ENCODE results near the gene CHRM5.
"Not testable (repeated sequence)": the region's sequence is repeated elsewhere in the genome, so short reads cannot be mapped to it uniquely, and the experiment has no call there.

Gene CHRM5

GRCh38 chr15:34018021-34018645, 49.8 kb downstream of the CHRM5 start:
- no peak for TF ChIP-seq CTCF (IDR thresholded peaks at IDR 0.05)
- no peaks in the 10 kb centered on the region for H3K9me3 ChIP-seq
- H3K4me3 ChIP-seq (ENCODE audit: low read depth in 1 of 2, low read length in 1 of 2): no peak overlapping the region
- no peaks in the 10 kb centered on the region for H3K36me3 ChIP-seq
- H3K27ac ChIP-seq: no peak overlapping the region
- H3K4me1 ChIP-seq (ENCODE audit: control insufficient read depth in 1 of 2, insufficient read depth in 1 of 2, low read depth in 1 of 2, low read length in 1 of 2): no peaks in the 10 kb centered on the region
- no peaks in the 10 kb centered on the region for H3K27me3 ChIP-seq

GRCh38 chr15:34018738-34019137, 50.4 kb downstream of the CHRM5 start:
- not testable (repeated sequence) for H3K27me3 ChIP-seq; H3K9me3 ChIP-seq; H3K4me1 ChIP-seq (ENCODE audit: control insufficient read depth in 1 of 2, insufficient read depth in 1 of 2, low read depth in 1 of 2, low read length in 1 of 2); H3K36me3 ChIP-seq; H3K27ac ChIP-seq; H3K4me3 ChIP-seq (ENCODE audit: low read depth in 1 of 2, low read length in 1 of 2)

DNA sequence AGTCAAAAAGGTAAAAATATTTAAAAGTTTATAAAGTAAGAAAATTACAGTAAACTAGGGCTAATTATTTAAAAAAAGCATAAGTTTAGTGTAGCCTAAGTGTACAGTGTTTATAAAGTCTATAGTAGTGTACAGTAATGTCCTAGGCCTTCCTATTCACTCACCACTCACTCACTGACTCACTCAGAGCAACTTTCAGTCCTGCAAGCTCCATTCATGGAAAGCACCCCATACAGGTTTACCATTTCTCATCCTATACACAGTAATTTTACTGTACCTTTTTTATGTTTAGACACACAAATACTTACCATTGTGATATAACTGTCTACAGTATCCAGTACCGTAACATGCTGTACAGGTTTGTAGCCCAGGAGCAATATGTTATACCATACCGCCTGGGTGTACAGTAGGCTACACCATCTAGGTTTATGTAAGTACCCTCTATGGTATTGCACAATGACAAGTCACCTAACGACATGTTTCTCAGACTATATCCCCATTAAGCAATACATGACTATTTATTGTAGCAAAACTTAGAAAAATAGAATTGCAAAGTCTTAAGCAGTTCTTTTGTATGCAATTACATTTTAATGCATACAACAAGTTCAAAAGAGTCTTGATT, 51.2 kb downstream of the CHRM5 start:
- Histone ChIP-seq H3K9me3 (no peaks in the 10 kb centered on the region), H3K27me3 (no peaks in the 10 kb centered on the region), H3K36me3 (no peaks in the 10 kb centered on the region), H3K4me1 (ENCODE audit: control insufficient read depth in 1 of 2, insufficient read depth in 1 of 2, low read depth in 1 of 2, low read length in 1 of 2) (no peaks in the 10 kb centered on the region), H3K4me3 (ENCODE audit: low read depth in 1 of 2, low read length in 1 of 2) (no peak overlapping the region), H3K27ac (no peak overlapping the region)
- TF ChIP-seq CTCF (IDR thresholded peaks at IDR 0.05): no peak

DNA sequence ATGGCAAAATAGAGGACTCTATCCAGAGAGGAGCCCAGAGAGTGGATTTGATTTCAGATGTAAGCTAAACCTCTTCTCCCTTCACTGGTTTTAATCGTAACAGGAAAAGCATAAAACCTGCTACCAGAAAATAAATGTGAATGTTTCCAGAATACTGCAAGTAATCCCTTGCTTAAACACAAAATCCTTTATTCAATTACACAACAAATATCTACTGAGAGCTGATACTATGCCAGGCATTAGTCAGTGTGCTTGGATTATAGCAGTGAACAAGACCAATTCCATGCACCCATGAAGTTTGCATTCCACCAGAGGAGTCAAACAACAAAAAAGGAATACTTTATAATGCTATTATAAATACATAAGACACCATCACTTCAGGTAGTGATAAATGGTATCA, 55.6 kb downstream of the CHRM5 start:
- no peaks in the 10 kb centered on the region for H3K9me3 ChIP-seq
- no peaks in the 10 kb centered on the region for H3K36me3 ChIP-seq
- TF ChIP-seq CTCF (IDR thresholded peaks at IDR 0.05): no peak
- H3K27me3 ChIP-seq: no peaks in the 10 kb centered on the region
- no peak overlapping the region for H3K27ac ChIP-seq
- H3K4me1 ChIP-seq (ENCODE audit: control insufficient read depth in 1 of 2, insufficient read depth in 1 of 2, low read depth in 1 of 2, low read length in 1 of 2): no peaks in the 10 kb centered on the region
- no peak overlapping the region for H3K4me3 ChIP-seq (ENCODE audit: low read depth in 1 of 2, low read length in 1 of 2)

DNA sequence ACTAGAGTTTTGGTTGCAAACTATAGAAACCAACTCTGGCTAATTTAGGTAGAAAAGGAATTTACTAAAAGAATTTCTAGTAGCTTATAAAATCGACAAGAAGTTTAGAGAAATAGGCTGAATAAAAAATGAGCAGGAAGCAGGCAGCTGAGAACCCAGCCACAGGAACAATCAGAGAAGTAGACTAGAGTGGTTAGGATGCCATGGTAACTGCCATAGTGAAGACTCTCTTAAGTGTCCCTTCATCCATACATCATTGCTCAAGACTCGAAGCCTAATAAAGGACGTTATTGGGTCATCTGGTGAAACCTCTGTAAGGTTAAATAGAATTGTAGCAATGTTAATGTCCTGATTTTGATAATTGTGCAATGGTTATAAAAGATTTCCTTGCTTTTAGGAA, 57.0 kb downstream of the CHRM5 start:
- Histone ChIP-seq H3K36me3 (no peaks in the 10 kb centered on the region), H3K4me1 (ENCODE audit: control insufficient read depth in 1 of 2, insufficient read depth in 1 of 2, low read depth in 1 of 2, low read length in 1 of 2) (no peaks in the 10 kb centered on the region), H3K4me3 (ENCODE audit: low read depth in 1 of 2, low read length in 1 of 2) (no peak overlapping the region), H3K9me3 (no peaks in the 10 kb centered on the region), H3K27ac (no peak overlapping the region), H3K27me3 (no peaks in the 10 kb centered on the region)
- no peak for TF ChIP-seq CTCF (IDR thresholded peaks at IDR 0.05)

DNA sequence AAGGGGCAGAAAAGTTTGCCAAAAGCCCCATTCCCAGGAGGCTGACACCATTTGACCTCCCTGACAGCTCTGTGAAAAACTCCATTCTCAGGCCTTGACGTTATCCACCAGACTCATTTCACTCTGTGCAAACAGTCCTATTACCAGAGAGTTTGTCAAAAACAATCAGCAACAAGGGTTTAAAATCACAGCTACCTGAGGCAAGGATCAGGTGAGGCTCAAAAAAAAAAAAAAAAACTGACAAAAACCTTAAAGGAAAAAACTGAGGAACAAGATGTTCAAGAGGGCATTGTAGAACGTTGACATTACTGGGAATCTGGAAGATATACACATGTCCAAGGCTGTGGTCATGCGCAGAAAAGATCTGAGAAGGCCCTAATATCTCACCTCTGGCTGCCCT, 59.3 kb downstream of the CHRM5 start:
- H3K27ac ChIP-seq: no peak overlapping the region
- H3K4me1 ChIP-seq (ENCODE audit: control insufficient read depth in 1 of 2, insufficient read depth in 1 of 2, low read depth in 1 of 2, low read length in 1 of 2): no peaks in the 10 kb centered on the region
- TF ChIP-seq CTCF (IDR thresholded peaks at IDR 0.05): no peak
- no peak overlapping the region for H3K4me3 ChIP-seq (ENCODE audit: low read depth in 1 of 2, low read length in 1 of 2)
- no peaks in the 10 kb centered on the region for H3K36me3 ChIP-seq
- H3K9me3 ChIP-seq: no peaks in the 10 kb centered on the region
- H3K27me3 ChIP-seq: no peaks in the 10 kb centered on the region

All from neutrophil (primary cell).